Osteoblast (primary cell): ENCODE measurements around the gene TIAM2. TPM values are rescaled to one million over a fixed set of nuclear protein-coding genes. Genes with fewer than 3 reads are reported as not detected.

ENCODE experiments used
- DNase-seq: peaks from one replicate; pipeline ENCODE4 v3.0.0; 2011; ENCODE audit warnings: low spot score, mixed read lengths; ENCODE audit not compliant: insufficient read length; ENCODE audit errors: missing footprints
- H2AFZ ChIP-seq: 2 replicates; pipeline ENCODE4 v1.6.0; 2011; ENCODE audit warnings: mild to moderate bottlenecking, low read length
- H3K27ac ChIP-seq: 2 replicates; pipeline ENCODE4 v1.5.1; 2011; ENCODE audit warnings: mild to moderate bottlenecking, low read depth, low read length, moderate library complexity
- H3K27me3 ChIP-seq: 2 replicates; pipeline ENCODE4 v1.6.0; 2012; ENCODE audit warnings: mild to moderate bottlenecking, control low read depth, inconsistent platforms, low read length, moderate library complexity; ENCODE audit not compliant: insufficient read depth
- H3K36me3 ChIP-seq: 2 replicates; pipeline ENCODE4 v1.5.1; 2011; ENCODE audit warnings: mild to moderate bottlenecking, low read length, control low read depth, moderate library complexity; ENCODE audit not compliant: insufficient read depth
- H3K4me1 ChIP-seq: 2 replicates; pipeline ENCODE4 v1.5.1; 2011; ENCODE audit warnings: mild to moderate bottlenecking, low read length, control low read depth, moderate library complexity; ENCODE audit not compliant: insufficient read depth
- H3K4me2 ChIP-seq: 2 replicates; pipeline ENCODE4 v1.6.0; 2011; ENCODE audit warnings: mild to moderate bottlenecking, low read length; ENCODE audit not compliant: insufficient read depth
- H3K4me3 ChIP-seq: fragments of 200-600 bp; sonication (generic); 3 replicates; pipeline ENCODE4 v1.5.1; 2012; ENCODE audit warnings: mild to moderate bottlenecking, low read length, inconsistent platforms; ENCODE audit not compliant: insufficient read depth
- H3K79me2 ChIP-seq: 2 replicates; pipeline ENCODE4 v1.6.0; 2012; ENCODE audit warnings: mild to moderate bottlenecking, low read length, control low read depth, inconsistent platforms; ENCODE audit not compliant: insufficient read depth
- H3K9me3 ChIP-seq: 2 replicates; pipeline ENCODE4 v1.5.1; 2011; ENCODE audit warnings: low read depth, low read length, control low read depth
- H4K20me1 ChIP-seq: 2 replicates; pipeline ENCODE4 v1.6.0; 2012; ENCODE audit warnings: mild to moderate bottlenecking, low read length, control low read depth; ENCODE audit not compliant: insufficient read depth
- total RNA-seq: library from RNA; depleted of rRNA; stranded (reverse); fragments of >200 nt; gene quantifications from 2 replicates; pipeline ENCODE4 v1.2.3, GENCODE V29; 2012
- TF ChIP-seq, protein P1 (sequence below): IDR thresholded peaks from 2 replicates; pipeline ENCODE4 v1.5.1; 2011; ENCODE audit warnings: mild to moderate bottlenecking, low read depth, low read length, moderate library complexity; ENCODE audit errors: extremely low read depth

The TIAM2 gene
- total RNA-seq, 1 donor = 31.8 TPM

DNA sequence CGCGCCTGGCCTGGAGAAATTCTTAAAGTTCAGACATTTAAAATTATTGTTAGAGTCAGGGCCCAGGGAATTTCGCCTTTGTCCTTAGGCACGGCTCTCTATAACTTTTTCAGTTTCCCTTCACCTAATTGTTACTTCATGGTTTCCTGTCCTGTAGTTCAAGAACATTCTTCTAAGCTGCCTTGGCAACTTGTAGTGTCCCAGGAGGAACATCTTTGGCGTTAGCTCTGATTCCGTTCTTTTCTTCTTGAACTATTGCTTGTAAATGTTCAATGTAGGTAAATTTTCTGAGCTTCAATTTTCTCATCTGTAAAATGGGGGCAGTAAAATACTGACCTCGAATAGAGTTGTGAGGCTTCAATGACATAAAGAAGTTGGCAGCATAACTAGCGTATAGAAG, 41.8 kb downstream of the TIAM2 start:
- Histone ChIP-seq H2AFZ (no peak overlapping the region), H3K79me2 (no peaks in the 10 kb centered on the region), H3K27me3 (no peaks in the 10 kb centered on the region), H3K4me1 (peaks cover 5% of the 10 kb centered on the region), H3K27ac (no peak overlapping the region), H3K4me3 (no peak overlapping the region), H3K36me3 (no peaks in the 10 kb centered on the region), H3K9me3 (no peaks in the 10 kb centered on the region), H3K4me2 (no peak overlapping the region), H4K20me1 (no peaks in the 10 kb centered on the region)
- TF ChIP-seq, protein P1, sequence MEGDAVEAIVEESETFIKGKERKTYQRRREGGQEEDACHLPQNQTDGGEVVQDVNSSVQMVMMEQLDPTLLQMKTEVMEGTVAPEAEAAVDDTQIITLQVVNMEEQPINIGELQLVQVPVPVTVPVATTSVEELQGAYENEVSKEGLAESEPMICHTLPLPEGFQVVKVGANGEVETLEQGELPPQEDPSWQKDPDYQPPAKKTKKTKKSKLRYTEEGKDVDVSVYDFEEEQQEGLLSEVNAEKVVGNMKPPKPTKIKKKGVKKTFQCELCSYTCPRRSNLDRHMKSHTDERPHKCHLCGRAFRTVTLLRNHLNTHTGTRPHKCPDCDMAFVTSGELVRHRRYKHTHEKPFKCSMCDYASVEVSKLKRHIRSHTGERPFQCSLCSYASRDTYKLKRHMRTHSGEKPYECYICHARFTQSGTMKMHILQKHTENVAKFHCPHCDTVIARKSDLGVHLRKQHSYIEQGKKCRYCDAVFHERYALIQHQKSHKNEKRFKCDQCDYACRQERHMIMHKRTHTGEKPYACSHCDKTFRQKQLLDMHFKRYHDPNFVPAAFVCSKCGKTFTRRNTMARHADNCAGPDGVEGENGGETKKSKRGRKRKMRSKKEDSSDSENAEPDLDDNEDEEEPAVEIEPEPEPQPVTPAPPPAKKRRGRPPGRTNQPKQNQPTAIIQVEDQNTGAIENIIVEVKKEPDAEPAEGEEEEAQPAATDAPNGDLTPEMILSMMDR = no peak
- DNase-seq = no peak

DNA sequence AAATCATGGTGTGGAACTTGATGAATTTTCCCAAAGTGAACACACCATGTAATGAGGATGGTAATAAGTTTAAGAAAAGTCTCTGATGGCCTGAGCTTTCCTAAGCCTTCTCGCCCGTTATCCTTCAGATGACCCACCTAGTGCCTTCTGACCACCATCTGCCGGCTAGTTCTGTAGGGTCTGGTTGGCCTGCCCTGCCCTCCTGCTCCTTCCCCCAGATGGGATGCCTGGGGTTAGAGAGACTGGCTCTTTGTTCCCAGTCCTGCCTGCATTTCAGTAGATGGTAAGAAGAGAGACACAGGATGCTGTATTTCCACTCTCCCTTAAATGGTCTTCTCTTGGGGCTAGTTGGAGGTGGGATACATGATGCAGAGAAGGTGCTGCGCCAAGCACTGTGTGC, 43.0 kb downstream of the TIAM2 start:
- H3K36me3 ChIP-seq = no peaks in the 10 kb centered on the region
- no peak overlapping the region for H3K4me3 ChIP-seq
- no peaks in the 10 kb centered on the region for H4K20me1 ChIP-seq
- no peak overlapping the region for H2AFZ ChIP-seq
- H3K27me3 ChIP-seq = no peaks in the 10 kb centered on the region
- no peak for DNase-seq
- no peaks in the 10 kb centered on the region for H3K79me2 ChIP-seq
- H3K4me1 ChIP-seq = peaks cover 7% of the 10 kb centered on the region
- TF ChIP-seq, protein P1 = no peak
- no peaks in the 10 kb centered on the region for H3K9me3 ChIP-seq
- no peak overlapping the region for H3K4me2 ChIP-seq
- no peak overlapping the region for H3K27ac ChIP-seq

DNA sequence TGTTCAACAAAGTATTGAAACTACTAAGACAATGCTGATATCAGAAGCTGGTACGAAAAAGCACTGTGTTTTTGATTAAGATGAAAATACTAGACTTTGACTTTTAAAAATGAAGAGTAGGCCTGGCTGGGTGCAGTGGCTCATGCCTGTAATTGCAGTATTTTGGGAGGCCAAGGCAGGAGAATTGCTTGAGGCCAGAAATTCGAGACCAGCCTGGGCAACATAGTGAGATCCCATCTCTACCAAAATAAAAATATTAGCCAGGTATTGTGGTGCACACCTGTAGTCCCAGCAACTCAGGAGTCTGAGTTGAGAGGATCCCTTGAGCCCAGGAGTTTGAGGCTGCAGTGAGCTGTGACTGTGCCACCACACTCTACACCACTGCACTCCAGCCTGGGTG, 43.4 kb downstream of the TIAM2 start:
- H3K4me1 ChIP-seq = peaks cover 7% of the 10 kb centered on the region
- no peak overlapping the region for H3K4me3 ChIP-seq
- DNase-seq = no peak
- no peaks in the 10 kb centered on the region for H3K36me3 ChIP-seq
- H3K27me3 ChIP-seq = no peaks in the 10 kb centered on the region
- no peaks in the 10 kb centered on the region for H3K79me2 ChIP-seq
- H2AFZ ChIP-seq = no peak overlapping the region
- H3K27ac ChIP-seq = no peak overlapping the region
- no peak overlapping the region for H3K4me2 ChIP-seq
- no peaks in the 10 kb centered on the region for H4K20me1 ChIP-seq
- TF ChIP-seq, protein P1 = no peak
- H3K9me3 ChIP-seq = no peaks in the 10 kb centered on the region

DNA sequence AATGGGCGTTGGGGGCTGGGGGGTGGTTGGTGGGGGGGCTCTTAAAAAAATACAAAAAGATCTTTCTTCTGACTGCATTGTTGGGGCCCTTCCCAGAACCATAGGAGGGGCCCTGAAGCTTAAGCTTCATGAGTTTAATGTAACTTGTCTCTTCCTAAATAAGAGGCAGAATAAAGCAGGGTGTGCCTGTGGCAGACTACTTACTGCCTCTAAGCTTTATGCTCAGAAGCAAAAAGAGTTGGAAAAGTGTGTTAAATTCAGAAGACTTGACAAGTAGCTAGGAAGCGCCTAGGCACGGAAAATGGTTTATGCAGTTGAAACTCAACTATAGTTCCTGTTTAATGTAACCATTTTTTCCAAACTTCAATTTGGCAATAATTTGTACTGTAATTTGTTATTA, 44.5 kb downstream of the TIAM2 start:
- DNase-seq = no peak
- TF ChIP-seq, protein P1 = no peak
- no peak overlapping the region for H2AFZ ChIP-seq
- peaks cover 7% of the 10 kb centered on the region for H3K4me1 ChIP-seq
- no peaks in the 10 kb centered on the region for H3K27me3 ChIP-seq
- H3K4me3 ChIP-seq = no peak overlapping the region
- no peaks in the 10 kb centered on the region for H3K36me3 ChIP-seq
- H4K20me1 ChIP-seq = no peaks in the 10 kb centered on the region
- H3K79me2 ChIP-seq = no peaks in the 10 kb centered on the region
- no peak overlapping the region for H3K4me2 ChIP-seq
- H3K9me3 ChIP-seq = no peaks in the 10 kb centered on the region
- H3K27ac ChIP-seq = no peak overlapping the region
